HG03064 (cell line): Measurements from ENCODE around the gene PKP2.

ENCODE experiments used
- ATAC-seq: cut with Tn5 transposase; IDR thresholded peaks from one replicate; pipeline ENCODE4 v1.9.1; 2021; ENCODE audit warnings: low read depth; ENCODE audit not compliant: unreplicated experiment

Gene PKP2

GRCh38 chr12:32896432-32897280 lies at the start of gene PKP2:
TSS of gene PKP2 (minus strand) at chr12:32896777. CDS start at chr12:32896731, 46 bp downstream.
- no peak for ATAC-seq

DNA sequence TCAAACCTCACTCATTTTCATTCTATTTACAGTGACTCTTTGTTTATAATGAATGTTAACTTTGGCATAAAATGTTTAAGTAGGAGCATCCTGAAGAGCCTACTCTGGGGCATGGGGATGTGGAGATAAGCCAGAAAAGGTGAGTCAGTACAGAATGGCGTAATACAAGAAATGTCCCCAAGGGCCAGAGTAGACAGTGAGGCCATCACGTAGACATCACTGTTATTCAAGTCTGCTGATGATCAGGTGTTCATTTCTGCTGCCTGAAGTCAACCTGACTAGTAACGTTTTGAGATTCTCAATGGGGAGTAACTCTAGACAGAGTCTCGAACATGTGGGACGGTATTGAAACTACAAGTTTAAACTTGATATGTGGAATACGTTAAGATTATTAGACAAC lies 47.6 kb upstream of the PKP2 start:
- ATAC-seq = no peak

- no peak for ATAC-seq
Measured at GRCh38 chr12:32939801-32940200, 43.2 kb upstream of the PKP2 start.

GRCh38 chr12:32926963-32927362 lies 30.4 kb upstream of the PKP2 start:
- no peak for ATAC-seq

DNA sequence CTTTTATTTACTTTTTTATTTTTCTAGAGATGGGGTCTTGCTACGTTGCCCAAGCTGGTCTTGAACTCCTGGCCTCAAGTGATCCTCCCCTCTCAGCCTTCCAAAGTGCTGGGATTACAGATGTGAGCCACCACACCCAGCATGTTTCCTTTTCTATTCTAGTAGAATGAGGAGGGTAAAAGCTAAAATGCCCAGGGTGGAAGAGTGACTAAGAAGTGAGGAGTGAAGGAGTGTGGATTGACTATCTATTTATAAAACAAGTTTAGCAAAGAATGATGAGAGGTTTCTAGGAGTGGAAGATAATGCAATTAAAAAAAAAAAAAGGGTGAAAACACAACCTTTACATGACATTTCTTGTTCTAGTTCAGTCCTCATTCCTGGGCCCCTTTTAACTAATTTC lies 29.8 kb upstream of the PKP2 start:
- no peak for ATAC-seq

GRCh38 chr12:32922546-32923297 lies 26.1 kb upstream of the PKP2 start:
- ATAC-seq = no peak

GRCh38 chr12:32921397-32921796 lies 24.8 kb upstream of the PKP2 start:
- ATAC-seq = no peak

DNA sequence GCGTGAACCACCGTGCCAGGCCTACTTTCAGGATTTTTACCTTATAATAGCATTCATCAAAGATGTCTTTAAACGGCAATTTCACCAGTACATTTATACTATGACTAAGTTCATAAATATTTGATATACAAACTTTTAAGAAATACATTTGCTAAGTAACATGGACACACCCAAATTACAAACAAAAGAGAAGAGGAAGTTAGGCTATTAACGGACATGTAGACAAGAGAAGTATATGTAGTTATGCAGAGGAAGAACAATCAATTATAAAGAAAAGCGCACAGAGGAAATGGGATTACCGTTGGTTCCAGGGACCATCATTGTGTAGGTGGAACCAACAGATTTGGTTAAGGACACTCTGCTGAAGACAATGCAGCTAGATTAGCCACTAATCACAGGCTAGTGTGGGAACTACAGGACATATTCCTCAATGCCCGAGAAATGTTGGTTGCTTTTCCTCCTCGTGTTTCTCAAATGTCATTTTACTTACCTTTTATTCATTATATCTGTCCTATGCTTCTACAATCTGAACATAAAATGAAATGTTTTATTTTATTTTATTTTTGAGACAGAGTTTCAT lies 24.0 kb upstream of the PKP2 start:
- no peak for ATAC-seq

- no peak for ATAC-seq
Measured at GRCh38 chr12:32918890-32919801, 22.6 kb upstream of the PKP2 start.

GRCh38 chr12:32917094-32917611 lies 20.6 kb upstream of the PKP2 start:
- ATAC-seq = no peak

DNA sequence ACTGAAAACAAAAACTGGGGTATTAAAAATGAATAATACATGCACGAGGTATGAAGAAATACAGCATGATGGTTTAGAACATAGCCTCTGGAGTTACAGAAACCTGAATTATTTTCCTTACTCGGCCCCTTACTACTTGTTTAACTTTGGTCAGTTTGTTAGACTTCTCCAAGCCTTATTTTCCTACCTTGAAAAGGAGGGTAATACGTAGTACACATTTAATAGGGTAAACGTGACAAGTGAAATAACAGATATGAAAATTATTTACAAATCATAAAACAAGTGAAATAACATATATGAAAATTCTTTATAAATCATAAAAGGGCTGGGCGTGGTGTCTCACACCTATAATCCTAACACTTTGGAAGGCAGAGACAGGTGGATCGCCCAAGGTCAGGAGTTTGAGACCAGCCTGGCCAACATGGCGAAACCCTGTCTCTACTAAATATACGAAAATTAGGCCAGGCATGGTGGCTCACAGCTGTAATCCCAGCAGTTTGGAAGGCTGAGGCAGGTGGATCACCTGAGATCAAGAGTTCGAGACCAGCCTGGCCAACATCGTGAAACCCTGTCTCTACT lies 11.4 kb upstream of the PKP2 start:
- ATAC-seq = no peak

DNA sequence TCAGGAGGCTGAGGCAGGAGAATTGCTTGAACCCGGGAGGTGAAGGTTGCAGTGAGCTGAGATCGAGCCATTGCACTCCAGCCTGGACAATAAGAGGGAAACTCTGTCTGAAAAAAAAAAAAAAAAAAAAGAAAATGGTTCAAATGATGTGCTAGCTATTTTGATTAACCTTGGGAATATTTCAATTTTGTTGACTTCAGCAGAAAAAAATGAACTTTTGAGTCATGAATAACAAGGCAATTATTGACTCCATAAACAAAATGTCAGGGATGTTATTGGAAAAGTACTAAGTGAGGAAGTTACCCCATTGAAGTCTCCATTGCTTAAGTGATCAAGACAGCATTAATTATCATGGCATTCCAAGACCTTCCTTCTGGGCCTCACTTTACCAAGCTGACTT lies 10.6 kb upstream of the PKP2 start:
- no peak for ATAC-seq

- peak; percentile 98 for ATAC-seq
Measured at GRCh38 chr12:32906399-32907165, 10.0 kb upstream of the PKP2 start.

- no peak for ATAC-seq
Measured at GRCh38 chr12:32903763-32904162, 7.2 kb upstream of the PKP2 start.

- no peak for ATAC-seq
Measured at GRCh38 chr12:32903318-32903717, 6.7 kb upstream of the PKP2 start.

DNA sequence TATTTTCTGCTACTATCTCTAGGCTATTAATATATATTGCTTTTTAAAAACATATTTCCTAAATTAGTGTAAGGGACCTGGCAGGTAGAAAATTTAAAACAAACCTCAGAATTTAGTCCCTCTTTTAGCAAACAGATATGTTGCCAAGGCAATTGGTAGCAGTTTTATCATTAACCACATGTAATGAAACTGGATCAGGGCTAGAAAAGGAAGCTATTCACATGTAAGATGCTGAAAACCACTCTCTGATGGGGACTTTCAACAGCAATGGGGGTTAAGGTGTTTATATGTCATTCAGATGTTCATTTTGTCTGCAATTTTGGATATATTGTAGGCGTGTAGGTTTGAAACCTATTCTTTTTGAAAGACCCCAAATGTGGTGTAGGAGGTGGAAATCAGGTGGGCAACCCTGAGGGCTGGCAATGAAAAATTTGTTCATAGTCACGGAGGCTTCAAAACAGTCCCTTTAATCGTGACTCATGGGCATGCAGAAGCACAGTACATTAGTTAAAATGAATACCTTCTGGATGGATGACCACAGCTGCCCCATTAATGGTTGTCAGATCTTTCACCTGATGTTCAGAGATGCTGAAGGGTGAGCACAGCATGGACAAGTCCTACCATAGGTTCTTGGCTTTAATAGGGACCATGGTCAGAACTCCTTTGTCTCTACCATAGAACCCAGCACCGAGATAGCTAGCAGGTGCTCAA lies 5.9 kb upstream of the PKP2 start:
- no peak for ATAC-seq

GRCh38 chr12:32901553-32901952 lies 5.0 kb upstream of the PKP2 start:
- no peak for ATAC-seq
